IPS-18a (cell line): ENCODE results near the gene SERTAD3.

ENCODE experiments used
- H3K27ac ChIP-seq: one replicate; pipeline ENCODE4 v1.5.1; 2013; ENCODE audit warnings: low read length
- H3K27me3 ChIP-seq: one replicate; pipeline ENCODE4 v1.6.1; 2013; ENCODE audit warnings: mild to moderate bottlenecking, low read length; ENCODE audit not compliant: control insufficient read depth, insufficient read depth
- H3K36me3 ChIP-seq: one replicate; pipeline ENCODE4 v1.6.1; 2013; ENCODE audit warnings: low read depth, low read length; ENCODE audit not compliant: control insufficient read depth
- H3K4me1 ChIP-seq: one replicate; pipeline ENCODE4 v1.6.1; 2013; ENCODE audit warnings: low read depth, low read length; ENCODE audit not compliant: control insufficient read depth
- H3K4me3 ChIP-seq: one replicate; pipeline ENCODE4 v1.5.1; 2013; ENCODE audit warnings: low read length
- H3K9ac ChIP-seq: one replicate; pipeline ENCODE4 v1.6.1; 2013; ENCODE audit warnings: mild to moderate bottlenecking, low read length, moderate library complexity
- H3K9me3 ChIP-seq: one replicate; pipeline ENCODE4 v1.6.1; 2013; ENCODE audit warnings: low read depth, low read length; ENCODE audit not compliant: control insufficient read depth

SERTAD3 gene

GRCh38 chr19:40421993-40422747 is 22.0 kb downstream of the SERTAD3 start:
- H3K4me3 ChIP-seq: no peak overlapping the region
- peaks cover 6% of the 10 kb centered on the region for H3K4me1 ChIP-seq
- H3K9me3 ChIP-seq: no peaks in the 10 kb centered on the region
- no peaks in the 10 kb centered on the region for H3K36me3 ChIP-seq
- H3K9ac ChIP-seq: no peak overlapping the region
- H3K27me3 ChIP-seq: no peaks in the 10 kb centered on the region
- H3K27ac ChIP-seq: no peak overlapping the region

GRCh38 chr19:40420766-40421765 is 23.1 kb downstream of the SERTAD3 start:
- H3K9me3 ChIP-seq: no peaks in the 10 kb centered on the region
- H3K4me3 ChIP-seq: peak overlapping the region; percentile 71
- H3K27me3 ChIP-seq: no peaks in the 10 kb centered on the region
- H3K27ac ChIP-seq: peak overlapping the region; percentile 63
- H3K36me3 ChIP-seq: no peaks in the 10 kb centered on the region
- H3K9ac ChIP-seq: peak overlapping the region; percentile 60
- H3K4me1 ChIP-seq: peaks cover 6% of the 10 kb centered on the region

- Histone ChIP-seq H3K9ac (no peak overlapping the region), H3K4me1 (peaks cover 6% of the 10 kb centered on the region), H3K27ac (no peak overlapping the region), H3K27me3 (no peaks in the 10 kb centered on the region), H3K36me3 (no peaks in the 10 kb centered on the region), H3K9me3 (no peaks in the 10 kb centered on the region), H3K4me3 (peak overlapping the region; percentile 71)
These were observed 23.7 kb downstream of the SERTAD3 start for GRCh38 chr19:40420451-40420765.

- H3K9ac ChIP-seq: no peak overlapping the region
- H3K27ac ChIP-seq: no peak overlapping the region
- no peaks in the 10 kb centered on the region for H3K36me3 ChIP-seq
- no peaks in the 10 kb centered on the region for H3K27me3 ChIP-seq
- no peak overlapping the region for H3K4me3 ChIP-seq
- peaks cover 6% of the 10 kb centered on the region for H3K4me1 ChIP-seq
- H3K9me3 ChIP-seq: no peaks in the 10 kb centered on the region
These were observed 24.4 kb downstream of the SERTAD3 start for GRCh38 chr19:40419780-40420179.

GRCh38 chr19:40419066-40419612 is 25.0 kb downstream of the SERTAD3 start:
- H3K27me3 ChIP-seq: no peaks in the 10 kb centered on the region
- H3K36me3 ChIP-seq: no peaks in the 10 kb centered on the region
- H3K4me1 ChIP-seq: peaks cover 6% of the 10 kb centered on the region
- no peaks in the 10 kb centered on the region for H3K9me3 ChIP-seq
- H3K4me3 ChIP-seq: no peak overlapping the region
- no peak overlapping the region for H3K9ac ChIP-seq
- no peak overlapping the region for H3K27ac ChIP-seq

- peaks cover 10% of the 10 kb centered on the region for H3K4me1 ChIP-seq
- no peaks in the 10 kb centered on the region for H3K27me3 ChIP-seq
- no peaks in the 10 kb centered on the region for H3K9me3 ChIP-seq
- H3K9ac ChIP-seq: no peak overlapping the region
- no peaks in the 10 kb centered on the region for H3K36me3 ChIP-seq
- H3K4me3 ChIP-seq: no peak overlapping the region
- no peak overlapping the region for H3K27ac ChIP-seq
These were observed 26.1 kb downstream of the SERTAD3 start for GRCh38 chr19:40418040-40418439.

- no peak overlapping the region for H3K27ac ChIP-seq
- no peak overlapping the region for H3K4me3 ChIP-seq
- no peaks in the 10 kb centered on the region for H3K27me3 ChIP-seq
- H3K9ac ChIP-seq: no peak overlapping the region
- peaks cover 10% of the 10 kb centered on the region for H3K4me1 ChIP-seq
- H3K9me3 ChIP-seq: no peaks in the 10 kb centered on the region
- no peaks in the 10 kb centered on the region for H3K36me3 ChIP-seq
These were observed 26.5 kb downstream of the SERTAD3 start for GRCh38 chr19:40417643-40417981.

GRCh38 chr19:40416918-40417642 is 27.1 kb downstream of the SERTAD3 start:
- H3K27ac ChIP-seq: no peak overlapping the region
- H3K9me3 ChIP-seq: no peaks in the 10 kb centered on the region
- no peak overlapping the region for H3K4me3 ChIP-seq
- H3K27me3 ChIP-seq: no peaks in the 10 kb centered on the region
- H3K9ac ChIP-seq: no peak overlapping the region
- no peaks in the 10 kb centered on the region for H3K36me3 ChIP-seq
- peaks cover 10% of the 10 kb centered on the region for H3K4me1 ChIP-seq

GRCh38 chr19:40415768-40416167 is 28.4 kb downstream of the SERTAD3 start:
- peaks cover 3% of the 10 kb centered on the region for H3K4me1 ChIP-seq
- no peaks in the 10 kb centered on the region for H3K27me3 ChIP-seq
- no peak overlapping the region for H3K9ac ChIP-seq
- H3K36me3 ChIP-seq: no peaks in the 10 kb centered on the region
- H3K4me3 ChIP-seq: no peak overlapping the region
- no peak overlapping the region for H3K27ac ChIP-seq
- H3K9me3 ChIP-seq: no peaks in the 10 kb centered on the region

- Histone ChIP-seq H3K27ac (no peak overlapping the region), H3K4me1 (peaks cover 5% of the 10 kb centered on the region), H3K9ac (no peak overlapping the region)
These were observed 29.3 kb downstream of the SERTAD3 start for GRCh38 chr19:40414542-40415535.

More at GRCh38 chr19:40414542-40415535, 29.3 kb downstream of the SERTAD3 start:
- no peaks in the 10 kb centered on the region for H3K36me3 ChIP-seq
- H3K27me3 ChIP-seq: no peaks in the 10 kb centered on the region
- no peak overlapping the region for H3K4me3 ChIP-seq
- H3K9me3 ChIP-seq: no peaks in the 10 kb centered on the region
